ENCODE measurements around the gene SLC46A1. TPM values are rescaled to one million over a fixed set of nuclear protein-coding genes. Genes with fewer than 3 reads are reported as not detected.
A peak's percentile ranks its signal among the peaks of the same experiment; 100 is the strongest.

The SLC46A1 gene
- total RNA-seq, 1 donor, result 7.9 TPM

DNA sequence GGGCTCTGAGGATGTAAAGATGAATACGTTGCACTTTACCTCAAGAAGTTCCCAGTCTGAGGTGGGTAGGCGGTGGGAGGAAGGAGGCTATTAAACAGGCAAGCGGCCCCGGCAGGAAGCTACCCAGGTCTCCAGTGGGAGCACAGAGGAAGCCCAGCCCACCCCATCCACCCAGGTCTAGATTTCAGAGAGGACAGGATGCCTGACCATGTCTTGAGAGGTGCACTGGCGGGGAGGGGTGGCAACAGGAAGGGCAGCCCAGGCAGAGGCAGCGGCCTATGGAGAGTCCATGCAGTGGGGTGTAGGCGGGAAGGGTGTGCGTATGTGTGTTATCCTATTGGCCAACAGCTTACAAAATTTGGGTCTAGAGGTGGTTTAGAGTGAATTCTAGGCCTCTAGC, 20.6 kb downstream of the SLC46A1 start:
- TF ChIP-seq, protein P1, sequence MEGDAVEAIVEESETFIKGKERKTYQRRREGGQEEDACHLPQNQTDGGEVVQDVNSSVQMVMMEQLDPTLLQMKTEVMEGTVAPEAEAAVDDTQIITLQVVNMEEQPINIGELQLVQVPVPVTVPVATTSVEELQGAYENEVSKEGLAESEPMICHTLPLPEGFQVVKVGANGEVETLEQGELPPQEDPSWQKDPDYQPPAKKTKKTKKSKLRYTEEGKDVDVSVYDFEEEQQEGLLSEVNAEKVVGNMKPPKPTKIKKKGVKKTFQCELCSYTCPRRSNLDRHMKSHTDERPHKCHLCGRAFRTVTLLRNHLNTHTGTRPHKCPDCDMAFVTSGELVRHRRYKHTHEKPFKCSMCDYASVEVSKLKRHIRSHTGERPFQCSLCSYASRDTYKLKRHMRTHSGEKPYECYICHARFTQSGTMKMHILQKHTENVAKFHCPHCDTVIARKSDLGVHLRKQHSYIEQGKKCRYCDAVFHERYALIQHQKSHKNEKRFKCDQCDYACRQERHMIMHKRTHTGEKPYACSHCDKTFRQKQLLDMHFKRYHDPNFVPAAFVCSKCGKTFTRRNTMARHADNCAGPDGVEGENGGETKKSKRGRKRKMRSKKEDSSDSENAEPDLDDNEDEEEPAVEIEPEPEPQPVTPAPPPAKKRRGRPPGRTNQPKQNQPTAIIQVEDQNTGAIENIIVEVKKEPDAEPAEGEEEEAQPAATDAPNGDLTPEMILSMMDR (IDR thresholded peaks at IDR 0.05; ENCODE audit: insufficient read depth, low read length), result no peak

DNA sequence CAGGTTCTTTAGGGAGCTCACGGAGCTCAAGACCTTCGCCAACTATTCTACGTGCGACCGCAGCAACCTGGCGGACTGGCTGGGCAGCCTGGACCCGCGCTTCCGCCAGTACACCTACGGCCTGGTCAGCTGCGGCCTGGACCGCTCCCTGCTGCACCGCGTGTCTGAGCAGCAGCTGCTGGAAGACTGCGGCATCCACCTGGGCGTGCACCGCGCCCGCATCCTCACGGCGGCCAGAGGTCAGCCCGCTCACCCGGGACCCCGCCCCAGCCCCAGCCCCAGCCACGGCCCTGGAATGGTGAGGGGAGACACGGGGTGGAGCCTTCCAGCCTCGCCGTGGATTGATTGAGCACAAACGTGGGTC, 21.0 kb downstream of the SLC46A1 start:
- TF ChIP-seq, protein P1 (IDR thresholded peaks at IDR 0.05; ENCODE audit: insufficient read depth, low read length), result no peak
- H3K4me3 ChIP-seq (ENCODE audit: low read depth, low read length), result no peak overlapping the region
- no peak for DNase-seq (ENCODE audit: low read depth)

More for the DNA sequence above, 20.6 kb downstream of the SLC46A1 start:
- no peak for DNase-seq (ENCODE audit: low read depth)
- no peak overlapping the region for H3K4me3 ChIP-seq (ENCODE audit: low read depth, low read length)

DNA sequence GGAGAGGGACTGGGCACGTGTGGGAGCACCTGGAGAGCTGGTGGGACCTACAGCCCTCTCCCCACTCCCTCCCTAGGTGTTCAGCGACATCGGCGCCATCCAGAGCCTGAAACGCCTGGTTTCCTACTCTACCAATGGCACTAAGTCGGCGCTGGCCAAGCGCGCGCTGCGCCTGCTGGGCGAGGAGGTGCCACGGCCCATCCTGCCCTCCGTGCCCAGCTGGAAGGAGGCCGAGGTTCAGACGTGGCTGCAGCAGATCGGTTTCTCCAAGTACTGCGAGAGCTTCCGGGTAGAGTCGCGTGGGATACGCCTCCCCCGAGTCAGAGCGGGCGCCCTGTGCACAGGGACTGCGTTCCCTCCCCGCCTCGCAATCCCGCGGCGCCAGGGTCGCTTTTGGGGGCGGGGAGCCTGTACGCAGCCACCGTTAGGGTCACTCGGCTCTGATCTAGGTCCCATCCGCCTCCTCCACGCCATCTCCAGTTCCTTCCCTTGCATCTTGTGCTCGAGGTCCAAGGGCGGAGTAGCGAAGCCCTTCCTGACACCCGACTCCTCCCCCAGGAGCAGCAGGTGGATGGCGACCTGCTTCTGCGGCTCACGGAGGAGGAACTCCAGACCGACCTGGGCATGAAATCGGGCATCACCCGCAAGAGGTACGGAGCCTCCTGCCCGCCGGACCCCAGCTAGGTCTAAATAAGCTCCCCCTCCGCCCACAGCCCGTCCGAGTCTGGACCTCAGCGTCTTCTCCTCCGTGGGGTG, 21.6 kb downstream of the SLC46A1 start:
- no peak overlapping the region for H3K4me3 ChIP-seq (ENCODE audit: low read depth, low read length)
- DNase-seq (ENCODE audit: low read depth), result no peak
- TF ChIP-seq, protein P1 (IDR thresholded peaks at IDR 0.05; ENCODE audit: insufficient read depth, low read length), result no peak

DNA sequence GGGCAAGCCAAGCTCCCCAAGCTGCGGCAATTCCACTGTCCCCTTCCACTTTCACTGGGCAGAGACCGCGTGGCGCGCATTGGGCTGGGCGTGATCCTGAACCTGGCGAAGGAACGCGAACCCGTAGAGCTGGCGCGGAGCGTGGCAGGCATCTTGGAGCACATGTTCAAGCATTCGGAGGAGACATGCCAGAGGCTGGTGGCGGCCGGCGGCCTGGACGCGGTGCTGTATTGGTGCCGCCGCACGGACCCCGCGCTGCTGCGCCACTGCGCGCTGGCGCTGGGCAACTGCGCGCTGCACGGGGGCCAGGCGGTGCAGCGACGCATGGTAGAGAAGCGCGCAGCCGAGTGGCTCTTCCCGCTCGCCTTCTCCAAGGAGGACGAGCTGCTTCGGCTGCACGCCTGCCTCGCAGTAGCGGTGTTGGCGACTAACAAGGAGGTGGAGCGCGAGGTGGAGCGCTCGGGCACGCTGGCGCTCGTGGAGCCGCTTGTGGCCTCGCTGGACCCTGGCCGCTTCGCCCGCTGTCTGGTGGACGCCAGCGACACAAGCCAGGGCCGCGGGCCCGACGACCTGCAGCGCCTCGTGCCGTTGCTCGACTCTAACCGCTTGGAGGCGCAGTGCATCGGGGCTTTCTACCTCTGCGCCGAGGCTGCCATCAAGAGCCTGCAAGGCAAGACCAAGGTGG, 24.7 kb downstream of the SLC46A1 start:
- no peak overlapping the region for H3K4me3 ChIP-seq (ENCODE audit: low read depth, low read length)
- DNase-seq (ENCODE audit: low read depth), result no peak
- TF ChIP-seq, protein P1 (IDR thresholded peaks at IDR 0.05; ENCODE audit: insufficient read depth, low read length), result no peak

DNA sequence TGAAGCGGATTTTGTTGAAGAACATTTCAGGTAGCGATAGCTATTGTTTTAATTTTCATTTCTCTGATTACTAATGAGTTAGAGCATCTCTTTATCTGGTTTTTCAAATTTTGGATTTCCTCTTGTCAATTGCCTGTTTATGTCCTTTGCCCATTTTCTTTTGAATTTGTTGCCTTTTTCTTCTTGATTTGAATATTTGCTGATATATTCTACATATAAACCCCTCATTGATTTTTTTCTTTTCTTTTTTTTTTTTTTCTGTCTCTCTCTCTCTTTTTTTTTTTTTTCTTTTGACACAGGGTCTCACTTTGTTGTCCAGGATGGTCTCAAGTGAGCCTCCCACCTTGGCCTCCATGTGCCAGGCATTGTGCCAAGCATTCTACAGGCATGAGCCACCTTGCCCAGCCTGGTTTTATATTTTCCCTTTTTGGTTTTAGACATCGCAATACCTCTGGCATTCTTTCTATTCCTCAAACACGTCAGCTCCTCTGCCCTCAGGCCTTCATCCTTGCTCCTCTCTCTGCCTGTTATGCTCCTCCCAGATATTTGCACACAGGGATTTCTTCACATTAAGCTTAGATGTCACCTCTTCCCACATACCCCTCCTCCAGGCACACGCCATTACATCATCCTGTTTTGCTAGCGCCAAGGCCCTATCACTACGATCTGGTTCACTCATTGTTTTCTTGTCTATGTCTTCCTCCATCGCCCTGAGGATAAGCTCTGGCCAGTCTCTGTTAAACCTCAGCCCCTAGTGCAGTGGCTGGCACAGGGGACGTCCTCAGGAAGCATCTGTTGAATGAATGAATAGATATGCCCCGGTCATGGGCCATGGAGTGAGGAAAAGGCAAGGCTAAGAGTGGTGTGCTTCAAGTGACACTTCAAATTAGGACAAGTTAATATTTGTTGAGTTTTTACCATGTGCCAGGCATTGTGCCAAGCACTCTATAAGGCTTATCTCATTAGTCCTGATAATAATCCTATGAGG, 25.9 kb downstream of the SLC46A1 start:
- TF ChIP-seq, protein P1 (IDR thresholded peaks at IDR 0.05; ENCODE audit: insufficient read depth, low read length), result no peak
- no peak overlapping the region for H3K4me3 ChIP-seq (ENCODE audit: low read depth, low read length)
- DNase-seq (ENCODE audit: low read depth), result peak; percentile 38

DNA sequence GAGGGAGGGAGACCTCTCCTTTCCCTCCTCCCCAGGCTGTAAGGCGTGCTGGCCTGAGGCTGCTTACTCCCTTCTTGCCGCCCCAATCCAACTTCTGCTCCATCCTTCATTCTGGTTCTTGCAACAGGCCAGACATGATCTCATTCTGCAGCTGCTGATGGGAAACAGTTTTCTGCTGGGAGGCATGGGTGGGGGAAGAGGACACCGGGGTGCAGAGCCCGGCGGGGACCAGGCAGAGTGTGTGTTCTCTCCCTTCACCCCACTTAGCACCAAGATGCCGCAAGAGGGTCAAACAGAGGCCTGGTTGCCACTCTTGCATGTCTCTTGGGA, 33.1 kb downstream of the SLC46A1 start:
- peak overlapping the region; percentile 71 for H3K4me3 ChIP-seq (ENCODE audit: low read depth, low read length)
- DNase-seq (ENCODE audit: low read depth), result no peak
- TF ChIP-seq, protein P1 (IDR thresholded peaks at IDR 0.05; ENCODE audit: insufficient read depth, low read length), result no peak
